Transverse colon (tissue), 4 donors: ENCODE measurements around the gene UBE2C. TPM values are rescaled to one million over a fixed set of nuclear protein-coding genes. Genes with fewer than 3 reads are reported as not detected.

Source experiments
- DNase-seq: peaks from one replicate; pipeline ENCODE4 v3.0.0-alpha.2; 2019
- H3K27ac ChIP-seq, 4 donors: fragments of 200-600 bp; sonication (generic); 2 replicates each; pipeline ENCODE4 v1.5.1; 2016 to 2018; ENCODE audit warnings: inconsistent platforms in 4 of 4
- H3K27me3 ChIP-seq: fragments of 200-600 bp; sonication (generic); 2 replicates; pipeline ENCODE4 v1.5.1; 2017; ENCODE audit warnings: inconsistent platforms
- H3K36me3 ChIP-seq, 4 donors: fragments of 200-600 bp; sonication (generic); 2 replicates each; pipeline ENCODE4 v1.5.1; 2017 to 2019; ENCODE audit warnings: inconsistent platforms in 4 of 4
- H3K4me1 ChIP-seq, 4 donors: fragments of 200-600 bp; sonication (generic); 2 replicates each; pipeline ENCODE4 v1.5.1; 2017 to 2020; ENCODE audit warnings: inconsistent platforms in 4 of 4
- H3K4me3 ChIP-seq, 4 donors: fragments of 200-600 bp; sonication (generic); 1 replicate in 1 of 4; 2 replicates in 3 of 4; pipeline versions ENCODE4 v1.5.1 to v1.6.1; 2017 to 2019; ENCODE audit warnings: inconsistent platforms in 4 of 4
- H3K9me3 ChIP-seq, 2 donors: fragments of 200-600 bp; sonication (generic); 2 replicates each; pipeline ENCODE4 v1.5.1; 2017 to 2019; ENCODE audit warnings: inconsistent platforms in 2 of 2
- EP300 ChIP-seq: sonication (generic); formaldehyde crosslinking; IDR thresholded peaks from one replicate; pipeline ENCODE4 v1.6.1; 2017; ENCODE audit warnings: antibody characterized with exemption, low read depth
- POLR2A ChIP-seq: fragments of 450-650 bp; IDR thresholded peaks from one replicate; pipeline ENCODE4 v1.6.1; 2016; ENCODE audit warnings: antibody characterized with exemption, mild to moderate bottlenecking, moderate library complexity
- POLR2AphosphoS5 ChIP-seq, 3 donors: sonication (generic); formaldehyde crosslinking; IDR thresholded peaks; one replicate each; pipeline ENCODE4 v1.6.1; 2016; ENCODE audit warnings: antibody characterized with exemption in 3 of 3
- WGBS, 2 donors: methylation state at CpG; one replicate each; pipeline ENCODE4 v1.1.5; 2018; ENCODE audit warnings: low coverage in 1 of 2; 5-methylcytosine and 5-hydroxymethylcytosine counted together
- in situ Hi-C, 4 donors: fragments of 200-750 bp; cut with MboI; loops; one replicate each; pipeline versions ENCODE4 v1.15.0 to v1.15.1; 2017; ENCODE audit warnings: low sequenced_read_pairs in 3 of 4, low pct_ligation_motif_present in 1 of 4, low pct_unique_long_range_greater_than_20kb in 1 of 4
- intact Hi-C: fragments of 100-400 bp; cut with DNase I; formaldehyde crosslinking; loops from one replicate; pipeline ENCODE4 v1.15.1; 2023; ENCODE audit warnings: low total_unique reads
- total RNA-seq, 4 donors: library from RNA; depleted of rRNA; stranded (reverse); fragments of >200 nt; gene quantifications; one replicate each; pipeline ENCODE4 v1.1.0, GENCODE V29; 2016
- TF ChIP-seq, protein P1 (sequence below), 5 experiments: fragments of 200-600 bp in 3 of 5; fragments of 450-650 bp in 2 of 5; sonication (generic) in 3 of 5; IDR thresholded peaks; 1 replicate in 2 of 5; 2 replicates in 3 of 5; pipeline ENCODE4 v1.5.1; 2016 to 2017; ENCODE audit warnings: antibody characterized with exemption in 5 of 5, inconsistent platforms in 3 of 5, mild to moderate bottlenecking in 2 of 5, moderate library complexity in 1 of 5

UBE2C gene
- total RNA-seq, 4 donors from 2014 or later: 2.7 to 27.1 (median 6.9) TPM

DNA sequence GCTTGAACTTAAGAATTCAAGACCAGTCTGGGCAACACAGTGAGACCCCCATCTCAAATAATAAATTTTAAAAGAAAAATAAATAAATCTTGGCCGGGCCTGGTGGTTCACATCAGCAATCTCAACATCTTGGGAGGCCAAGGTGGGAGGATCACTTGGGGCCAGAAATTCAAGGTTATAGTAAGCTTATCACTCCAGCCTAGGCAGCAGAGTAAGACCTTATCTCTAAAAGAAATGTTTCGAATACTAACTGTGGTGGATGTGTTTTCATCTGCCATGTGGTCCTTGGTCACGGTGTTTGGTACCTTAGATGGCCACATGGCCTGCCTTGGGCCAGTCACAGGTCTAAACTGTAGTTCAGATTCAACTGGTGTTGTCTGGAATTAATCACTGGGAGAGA lies 5.8 kb downstream of the UBE2C start:
- WGBS, 2 donors: 79 to 86% methylated on average over 3 of the region's 3 CpGs
- TF ChIP-seq POLR2A (no peak), EP300 (no peak), POLR2AphosphoS5 (IDR thresholded peaks at IDR 0.05) (no peak)
- TF ChIP-seq, protein P1, sequence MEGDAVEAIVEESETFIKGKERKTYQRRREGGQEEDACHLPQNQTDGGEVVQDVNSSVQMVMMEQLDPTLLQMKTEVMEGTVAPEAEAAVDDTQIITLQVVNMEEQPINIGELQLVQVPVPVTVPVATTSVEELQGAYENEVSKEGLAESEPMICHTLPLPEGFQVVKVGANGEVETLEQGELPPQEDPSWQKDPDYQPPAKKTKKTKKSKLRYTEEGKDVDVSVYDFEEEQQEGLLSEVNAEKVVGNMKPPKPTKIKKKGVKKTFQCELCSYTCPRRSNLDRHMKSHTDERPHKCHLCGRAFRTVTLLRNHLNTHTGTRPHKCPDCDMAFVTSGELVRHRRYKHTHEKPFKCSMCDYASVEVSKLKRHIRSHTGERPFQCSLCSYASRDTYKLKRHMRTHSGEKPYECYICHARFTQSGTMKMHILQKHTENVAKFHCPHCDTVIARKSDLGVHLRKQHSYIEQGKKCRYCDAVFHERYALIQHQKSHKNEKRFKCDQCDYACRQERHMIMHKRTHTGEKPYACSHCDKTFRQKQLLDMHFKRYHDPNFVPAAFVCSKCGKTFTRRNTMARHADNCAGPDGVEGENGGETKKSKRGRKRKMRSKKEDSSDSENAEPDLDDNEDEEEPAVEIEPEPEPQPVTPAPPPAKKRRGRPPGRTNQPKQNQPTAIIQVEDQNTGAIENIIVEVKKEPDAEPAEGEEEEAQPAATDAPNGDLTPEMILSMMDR (IDR thresholded peaks at IDR 0.05): no peak
- peaks cover 0 to 28% (median 23%) of the 10 kb centered on the region in 4 donors for H3K4me1 ChIP-seq
- no peaks in the 10 kb centered on the region for H3K9me3 ChIP-seq
- no peak for DNase-seq
- intact Hi-C loops (no loop called here), in situ Hi-C loops (loop anchor here in 1 of 4 donors (25.0 kb wide), 1 partner anchor 144 kb away; the partner anchor contains the start of gene ZNF335)
- H3K36me3 ChIP-seq: no peaks in the 10 kb centered on the region
- H3K27me3 ChIP-seq: peaks cover 4% of the 10 kb centered on the region
- H3K27ac ChIP-seq: no peak overlapping the region
- H3K4me3 ChIP-seq: no peak overlapping the region

GRCh38 chr20:45819466-45819865 lies 7.0 kb downstream of the UBE2C start:
- no peaks in the 10 kb centered on the region for H3K36me3 ChIP-seq
- H3K4me1 ChIP-seq: peaks cover 4 to 35% (median 29%) of the 10 kb centered on the region in 4 donors
- H3K9me3 ChIP-seq: no peaks in the 10 kb centered on the region
- intact Hi-C loops: no loop called here
- no peak overlapping the region for H3K27ac ChIP-seq
- H3K27me3 ChIP-seq: peaks cover 13% of the 10 kb centered on the region
- TF ChIP-seq POLR2A: no peak
- TF ChIP-seq POLR2AphosphoS5 (IDR thresholded peaks at IDR 0.05): no peak
- TF ChIP-seq, protein P1 (IDR thresholded peaks at IDR 0.05): no peak
- no peak for TF ChIP-seq EP300
- DNase-seq: no peak
- no peak overlapping the region for H3K4me3 ChIP-seq
- in situ Hi-C loops: loop anchor here in 1 of 4 donors (25.0 kb wide), 1 partner anchor 143 kb away; the partner anchor contains the start of gene ZNF335
- WGBS, 2 donors: 94% methylated on average over 4 of the region's 4 CpGs

GRCh38 chr20:45821947-45822346 lies 9.5 kb downstream of the UBE2C start:
- H3K4me3 ChIP-seq: no peak overlapping the region
- WGBS, 2 donors: 42% methylated on average over 2 of the region's 2 CpGs; no CpG with 5 or more reads in 1 of the 2 donors
- peak; percentile 66 for DNase-seq
- TF ChIP-seq POLR2AphosphoS5 (IDR thresholded peaks at IDR 0.05) (peak in 2 of 3 donors; percentile 45 to 61), POLR2A (no peak), EP300 (peak; percentile 33)
- TF ChIP-seq, protein P1 (IDR thresholded peaks at IDR 0.05): no peak
- H3K9me3 ChIP-seq: no peaks in the 10 kb centered on the region
- H3K27ac ChIP-seq: peak overlapping the region; percentile 65 to 75 (median 70)
- intact Hi-C loops (no loop called here), in situ Hi-C loops (loop anchor here in 2 of 4 donors (10.0 to 25.0 kb wide), 2 partner anchors 123 to 140 kb away; partner anchors contain the start of gene ZNF335 (in 1 of the 2))
- peaks cover 13% of the 10 kb centered on the region for H3K27me3 ChIP-seq
- peaks cover 4 to 46% (median 31%) of the 10 kb centered on the region in 4 donors for H3K4me1 ChIP-seq
- H3K36me3 ChIP-seq: no peaks in the 10 kb centered on the region

GRCh38 chr20:45822857-45823256 lies 10.4 kb downstream of the UBE2C start:
- Histone ChIP-seq H3K4me1 (peaks cover 4 to 44% (median 29%) of the 10 kb centered on the region in 4 donors), H3K4me3 (peak overlapping the region in 2 of 4 donors; percentile 11 to 44), H3K9me3 (no peaks in the 10 kb centered on the region), H3K27ac (peak overlapping the region; percentile 65 to 75 (median 70)), H3K27me3 (peaks cover 13% of the 10 kb centered on the region), H3K36me3 (no peaks in the 10 kb centered on the region)
- intact Hi-C loops: no loop called here
- TF ChIP-seq POLR2A: no peak
- no peak for TF ChIP-seq EP300
- TF ChIP-seq, protein P1 (IDR thresholded peaks at IDR 0.05): no peak
- no peak for TF ChIP-seq POLR2AphosphoS5 (IDR thresholded peaks at IDR 0.05)
- 13% methylated on average over 8 of the region's 24 CpGs; no CpG with 5 or more reads in 1 of the 2 donors for WGBS, 2 donors
- in situ Hi-C loops: loop anchor here in 2 of 4 donors (10.0 to 25.0 kb wide), 2 partner anchors 122 to 139 kb away; partner anchors contain the start of gene ZNF335 (in 1 of the 2)
- peak; percentile 64 for DNase-seq
